GM21825 (cell line): ENCODE data around the gene AATF.
"Not testable (repeated sequence)": the region's sequence is repeated elsewhere in the genome, so short reads cannot be mapped to it uniquely, and the experiment has no call there.

Experiments
- ATAC-seq: cut with Tn5 transposase; IDR thresholded peaks from one replicate; pipeline ENCODE4 v1.9.1; 2021; ENCODE audit warnings: mild to moderate bottlenecking, moderate library complexity; ENCODE audit not compliant: unreplicated experiment

AATF gene

GRCh38 chr17:37067555-37068111, 118.9 kb downstream of the AATF start:
- ATAC-seq, result no peak

GRCh38 chr17:37068266-37068665, 119.5 kb downstream of the AATF start:
- no peak for ATAC-seq

- no peak for ATAC-seq
These were observed 120.3 kb downstream of the AATF start for GRCh38 chr17:37069087-37069486.

- ATAC-seq, result not testable (repeated sequence)
These were observed 124.7 kb downstream of the AATF start for GRCh38 chr17:37073464-37073863.

- no peak for ATAC-seq
These were observed 130.4 kb downstream of the AATF start for GRCh38 chr17:37079065-37079708.

GRCh38 chr17:37079735-37080134, 131.0 kb downstream of the AATF start:
- ATAC-seq, result no peak

- no peak for ATAC-seq
These were observed 132.5 kb downstream of the AATF start for GRCh38 chr17:37081287-37081686.

- ATAC-seq, result no peak
These were observed 133.6 kb downstream of the AATF start for GRCh38 chr17:37082311-37082860.

- no peak for ATAC-seq
These were observed 134.2 kb downstream of the AATF start for GRCh38 chr17:37082985-37083384.

- ATAC-seq, result no peak
These were observed 134.7 kb downstream of the AATF start for GRCh38 chr17:37083456-37083855.

- no peak for ATAC-seq
These were observed 135.6 kb downstream of the AATF start for GRCh38 chr17:37084372-37084771.

GRCh38 chr17:37086334-37086733, 137.6 kb downstream of the AATF start:
- no peak for ATAC-seq

- no peak for ATAC-seq
These were observed 138.2 kb downstream of the AATF start for GRCh38 chr17:37086948-37087347.

- no peak for ATAC-seq
These were observed 138.9 kb downstream of the AATF start for GRCh38 chr17:37087683-37088082.

GRCh38 chr17:37088459-37088858, 139.7 kb downstream of the AATF start:
- ATAC-seq, result no peak

GRCh38 chr17:37088913-37089312, 140.2 kb downstream of the AATF start:
- ATAC-seq, result no peak

- peak; percentile 60 for ATAC-seq
These were observed 141.2 kb downstream of the AATF start for GRCh38 chr17:37089956-37090355.

GRCh38 chr17:37090941-37091340, 142.2 kb downstream of the AATF start:
- ATAC-seq, result no peak

GRCh38 chr17:37092071-37092470, 143.3 kb downstream of the AATF start:
- ATAC-seq, result no peak

GRCh38 chr17:37092701-37093100, 143.9 kb downstream of the AATF start:
- no peak for ATAC-seq

- ATAC-seq, result no peak
These were observed 145.6 kb downstream of the AATF start for GRCh38 chr17:37094391-37094790.

GRCh38 chr17:37096071-37096470, 147.3 kb downstream of the AATF start:
- ATAC-seq, result no peak

GRCh38 chr17:37097154-37097553, 148.4 kb downstream of the AATF start:
- no peak for ATAC-seq
